ENCODE results near the gene WWOX. TPM values are rescaled to one million over a fixed set of nuclear protein-coding genes. Genes with fewer than 3 reads are reported as not detected.

WWOX gene
- total and polyA plus RNA-seq, 2 of the 8 experiments (the other 6 are each of a cell fraction or from before 2014, with no cell fraction given), result 5.4 to 16.7 TPM

DNA sequence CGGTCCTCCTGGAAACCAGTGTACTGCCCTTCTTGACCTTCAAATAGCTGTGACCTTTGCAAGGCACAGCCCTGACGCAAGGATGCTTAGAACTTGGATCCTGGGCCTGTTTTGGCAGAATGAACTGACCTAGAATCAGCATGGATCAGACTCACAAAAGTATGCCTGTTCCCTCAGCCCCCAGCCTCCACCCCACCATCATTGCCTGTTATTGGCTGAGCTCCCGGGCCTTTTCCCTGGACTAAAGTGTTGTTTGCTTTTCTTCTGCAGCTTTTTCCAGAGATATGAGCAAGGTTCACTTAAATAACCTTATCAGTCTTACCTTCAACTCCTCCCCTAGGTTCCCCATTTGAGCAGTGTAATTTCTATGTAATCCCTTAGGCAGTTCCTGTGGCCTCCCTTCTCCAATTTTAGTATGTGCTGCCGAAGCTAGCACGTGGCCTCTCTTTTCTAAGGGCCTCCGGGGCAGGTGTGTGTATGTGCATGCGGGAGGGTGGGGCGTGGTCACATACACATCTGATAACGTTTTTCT lies 1153.7 kb downstream of the WWOX start (continued):
- TF ChIP-seq, protein P1, sequence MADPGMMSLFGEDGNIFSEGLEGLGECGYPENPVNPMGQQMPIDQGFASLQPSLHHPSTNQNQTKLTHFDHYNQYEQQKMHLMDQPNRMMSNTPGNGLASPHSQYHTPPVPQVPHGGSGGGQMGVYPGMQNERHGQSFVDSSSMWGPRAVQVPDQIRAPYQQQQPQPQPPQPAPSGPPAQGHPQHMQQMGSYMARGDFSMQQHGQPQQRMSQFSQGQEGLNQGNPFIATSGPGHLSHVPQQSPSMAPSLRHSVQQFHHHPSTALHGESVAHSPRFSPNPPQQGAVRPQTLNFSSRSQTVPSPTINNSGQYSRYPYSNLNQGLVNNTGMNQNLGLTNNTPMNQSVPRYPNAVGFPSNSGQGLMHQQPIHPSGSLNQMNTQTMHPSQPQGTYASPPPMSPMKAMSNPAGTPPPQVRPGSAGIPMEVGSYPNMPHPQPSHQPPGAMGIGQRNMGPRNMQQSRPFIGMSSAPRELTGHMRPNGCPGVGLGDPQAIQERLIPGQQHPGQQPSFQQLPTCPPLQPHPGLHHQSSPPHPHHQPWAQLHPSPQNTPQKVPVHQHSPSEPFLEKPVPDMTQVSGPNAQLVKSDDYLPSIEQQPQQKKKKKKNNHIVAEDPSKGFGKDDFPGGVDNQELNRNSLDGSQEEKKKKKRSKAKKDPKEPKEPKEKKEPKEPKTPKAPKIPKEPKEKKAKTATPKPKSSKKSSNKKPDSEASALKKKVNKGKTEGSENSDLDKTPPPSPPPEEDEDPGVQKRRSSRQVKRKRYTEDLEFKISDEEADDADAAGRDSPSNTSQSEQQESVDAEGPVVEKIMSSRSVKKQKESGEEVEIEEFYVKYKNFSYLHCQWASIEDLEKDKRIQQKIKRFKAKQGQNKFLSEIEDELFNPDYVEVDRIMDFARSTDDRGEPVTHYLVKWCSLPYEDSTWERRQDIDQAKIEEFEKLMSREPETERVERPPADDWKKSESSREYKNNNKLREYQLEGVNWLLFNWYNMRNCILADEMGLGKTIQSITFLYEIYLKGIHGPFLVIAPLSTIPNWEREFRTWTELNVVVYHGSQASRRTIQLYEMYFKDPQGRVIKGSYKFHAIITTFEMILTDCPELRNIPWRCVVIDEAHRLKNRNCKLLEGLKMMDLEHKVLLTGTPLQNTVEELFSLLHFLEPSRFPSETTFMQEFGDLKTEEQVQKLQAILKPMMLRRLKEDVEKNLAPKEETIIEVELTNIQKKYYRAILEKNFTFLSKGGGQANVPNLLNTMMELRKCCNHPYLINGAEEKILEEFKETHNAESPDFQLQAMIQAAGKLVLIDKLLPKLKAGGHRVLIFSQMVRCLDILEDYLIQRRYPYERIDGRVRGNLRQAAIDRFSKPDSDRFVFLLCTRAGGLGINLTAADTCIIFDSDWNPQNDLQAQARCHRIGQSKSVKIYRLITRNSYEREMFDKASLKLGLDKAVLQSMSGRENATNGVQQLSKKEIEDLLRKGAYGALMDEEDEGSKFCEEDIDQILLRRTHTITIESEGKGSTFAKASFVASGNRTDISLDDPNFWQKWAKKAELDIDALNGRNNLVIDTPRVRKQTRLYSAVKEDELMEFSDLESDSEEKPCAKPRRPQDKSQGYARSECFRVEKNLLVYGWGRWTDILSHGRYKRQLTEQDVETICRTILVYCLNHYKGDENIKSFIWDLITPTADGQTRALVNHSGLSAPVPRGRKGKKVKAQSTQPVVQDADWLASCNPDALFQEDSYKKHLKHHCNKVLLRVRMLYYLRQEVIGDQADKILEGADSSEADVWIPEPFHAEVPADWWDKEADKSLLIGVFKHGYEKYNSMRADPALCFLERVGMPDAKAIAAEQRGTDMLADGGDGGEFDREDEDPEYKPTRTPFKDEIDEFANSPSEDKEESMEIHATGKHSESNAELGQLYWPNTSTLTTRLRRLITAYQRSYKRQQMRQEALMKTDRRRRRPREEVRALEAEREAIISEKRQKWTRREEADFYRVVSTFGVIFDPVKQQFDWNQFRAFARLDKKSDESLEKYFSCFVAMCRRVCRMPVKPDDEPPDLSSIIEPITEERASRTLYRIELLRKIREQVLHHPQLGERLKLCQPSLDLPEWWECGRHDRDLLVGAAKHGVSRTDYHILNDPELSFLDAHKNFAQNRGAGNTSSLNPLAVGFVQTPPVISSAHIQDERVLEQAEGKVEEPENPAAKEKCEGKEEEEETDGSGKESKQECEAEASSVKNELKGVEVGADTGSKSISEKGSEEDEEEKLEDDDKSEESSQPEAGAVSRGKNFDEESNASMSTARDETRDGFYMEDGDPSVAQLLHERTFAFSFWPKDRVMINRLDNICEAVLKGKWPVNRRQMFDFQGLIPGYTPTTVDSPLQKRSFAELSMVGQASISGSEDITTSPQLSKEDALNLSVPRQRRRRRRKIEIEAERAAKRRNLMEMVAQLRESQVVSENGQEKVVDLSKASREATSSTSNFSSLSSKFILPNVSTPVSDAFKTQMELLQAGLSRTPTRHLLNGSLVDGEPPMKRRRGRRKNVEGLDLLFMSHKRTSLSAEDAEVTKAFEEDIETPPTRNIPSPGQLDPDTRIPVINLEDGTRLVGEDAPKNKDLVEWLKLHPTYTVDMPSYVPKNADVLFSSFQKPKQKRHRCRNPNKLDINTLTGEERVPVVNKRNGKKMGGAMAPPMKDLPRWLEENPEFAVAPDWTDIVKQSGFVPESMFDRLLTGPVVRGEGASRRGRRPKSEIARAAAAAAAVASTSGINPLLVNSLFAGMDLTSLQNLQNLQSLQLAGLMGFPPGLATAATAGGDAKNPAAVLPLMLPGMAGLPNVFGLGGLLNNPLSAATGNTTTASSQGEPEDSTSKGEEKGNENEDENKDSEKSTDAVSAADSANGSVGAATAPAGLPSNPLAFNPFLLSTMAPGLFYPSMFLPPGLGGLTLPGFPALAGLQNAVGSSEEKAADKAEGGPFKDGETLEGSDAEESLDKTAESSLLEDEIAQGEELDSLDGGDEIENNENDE (IDR thresholded peaks at IDR 0.05; ENCODE audit: insufficient replicate concordance, low read length), result no peak
- TF ChIP-seq TCF12 (IDR thresholded peaks at IDR 0.05; ENCODE audit: low read depth, low read length), result no peak
- no peak for TF ChIP-seq RXRA (IDR thresholded peaks at IDR 0.05; ENCODE audit: insufficient read depth, low read depth, low read length)
- TF ChIP-seq TEAD4 (IDR thresholded peaks at IDR 0.05; ENCODE audit: low read depth, low read length), result no peak

Measured in H1 (cell line).